CD4-positive, alpha-beta T cell treated with Interleukin-4 for 1 hour (primary cell): ENCODE data around the gene PDE4A.
"Not testable (repeated sequence)": the region's sequence is repeated elsewhere in the genome, so short reads cannot be mapped to it uniquely, and the experiment has no call there.

Experiments used
- DNase-seq, 2 donors: peaks; one replicate each; pipeline ENCODE4 v3.0.0-alpha.2; 2020 to 2022

PDE4A gene

DNA sequence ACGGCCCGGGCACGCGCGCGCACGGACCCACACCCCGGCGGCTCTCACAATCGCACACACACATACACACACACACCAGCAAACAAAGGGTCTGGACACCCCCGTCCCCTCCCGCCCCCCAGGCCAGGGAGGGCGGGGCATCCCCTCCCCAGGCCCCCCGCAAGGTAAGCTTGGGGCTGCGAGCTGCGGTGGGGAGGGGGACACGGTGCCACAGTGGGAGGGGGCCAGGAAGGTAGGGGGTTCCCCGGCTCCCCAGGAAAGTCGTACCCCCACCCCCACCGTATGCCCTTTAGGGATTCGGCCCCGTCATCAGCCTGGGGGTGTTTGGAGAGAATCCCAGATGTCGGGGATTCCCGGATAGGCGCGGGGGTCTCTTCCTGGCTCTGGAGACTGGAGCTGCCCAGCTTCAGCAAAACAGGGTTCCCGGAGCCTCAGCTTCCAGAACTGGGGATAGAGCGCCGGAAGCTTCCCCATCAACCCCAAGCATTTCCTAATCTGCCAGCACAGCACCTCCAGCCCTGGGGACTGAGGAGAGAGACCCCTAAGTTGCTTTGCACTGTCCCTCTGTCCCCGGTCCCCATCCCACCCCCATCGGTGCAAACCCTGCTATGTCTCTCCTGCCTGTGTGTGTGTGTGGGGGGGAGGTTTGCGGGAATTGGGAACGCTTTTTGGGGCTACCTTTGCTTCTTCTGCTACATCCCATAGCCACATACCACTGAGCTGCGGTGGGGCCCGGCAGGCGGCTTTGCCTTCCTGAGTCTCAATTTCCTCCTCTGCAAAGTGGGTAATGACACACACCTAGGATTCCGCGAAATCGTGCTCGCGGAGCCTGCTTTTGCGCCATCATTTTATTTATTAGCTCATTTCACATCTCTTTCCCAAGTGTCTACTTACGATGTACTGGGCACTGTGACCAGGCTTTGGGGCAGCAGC, 15.2 kb upstream of the PDE4A start:
- DNase-seq, result peak; percentile 64 to 67

DNA sequence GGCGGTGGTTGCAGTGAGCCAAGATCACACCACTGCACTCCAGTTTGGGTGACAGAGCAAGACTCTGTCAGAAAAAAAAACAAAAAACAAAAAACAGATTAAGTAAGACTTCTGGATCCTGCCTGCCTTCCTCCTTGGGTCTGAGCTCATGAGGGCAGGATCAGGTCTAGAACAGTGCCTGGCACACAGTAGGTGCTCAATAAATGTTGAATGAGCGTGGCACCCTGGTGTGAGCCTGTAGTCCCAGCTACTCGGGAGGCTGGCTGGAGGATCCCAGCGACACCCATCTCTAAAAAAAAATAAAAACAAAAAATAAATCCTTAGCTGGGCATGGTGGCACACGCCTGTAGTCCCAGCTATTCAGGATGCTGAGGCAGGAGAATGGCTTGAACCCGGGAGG, 14.1 kb upstream of the PDE4A start:
- no peak for DNase-seq

DNA sequence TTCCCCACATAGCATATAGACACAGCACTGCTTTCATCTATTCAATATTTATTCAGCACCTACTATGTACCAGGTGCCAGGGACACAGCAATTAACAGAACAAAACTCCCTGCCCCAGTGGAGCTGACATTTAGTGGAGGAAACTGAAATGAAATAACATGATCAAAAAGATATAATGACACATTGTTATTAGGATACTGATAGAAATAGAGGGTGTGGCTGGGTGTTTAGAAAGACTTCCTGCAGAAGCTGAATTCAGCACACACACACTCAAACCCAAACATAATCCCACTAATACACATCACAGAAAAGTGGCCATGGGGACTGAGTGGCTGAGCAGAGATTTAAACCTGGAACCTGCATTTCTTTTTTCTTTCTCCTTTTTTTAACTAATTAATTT, 13.2 kb upstream of the PDE4A start:
- DNase-seq, result no peak

DNA sequence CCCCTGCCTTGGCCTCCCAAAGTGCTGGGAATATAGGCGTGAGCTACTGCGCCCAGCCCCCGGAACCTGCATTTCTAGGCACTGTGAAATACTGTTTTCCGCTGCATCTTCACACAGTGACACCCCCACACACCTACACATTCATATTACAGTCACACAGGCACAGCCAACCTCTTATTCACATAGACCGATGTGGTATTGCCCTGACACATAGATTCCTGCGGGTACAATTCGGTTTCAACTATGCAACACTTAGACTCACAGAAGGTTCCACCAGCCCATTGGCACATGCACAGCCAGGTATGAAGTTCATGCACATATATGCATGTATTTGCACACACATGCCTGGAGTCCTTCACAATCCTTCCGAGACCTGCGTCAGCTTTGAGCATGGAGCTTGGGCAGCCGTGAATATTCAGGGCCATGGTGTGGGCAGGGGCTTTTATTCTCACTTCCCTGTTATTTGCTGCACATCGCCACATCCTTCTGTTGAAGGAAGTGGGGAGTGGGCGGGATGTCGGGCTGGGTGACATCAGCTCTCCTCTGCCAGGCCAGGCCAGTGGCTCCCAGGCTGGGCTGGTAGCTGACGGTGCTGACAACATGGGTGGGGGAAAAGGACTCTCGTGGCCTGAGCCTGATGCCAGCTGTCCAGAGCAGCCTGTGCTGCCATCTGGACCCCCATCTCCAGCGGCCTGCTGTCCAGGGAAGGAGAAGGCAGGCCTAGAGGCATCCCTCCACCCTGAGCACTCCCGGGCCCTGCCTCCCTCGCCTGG, 11.6 kb upstream of the PDE4A start:
- peak; percentile 82 to 83 for DNase-seq

DNA sequence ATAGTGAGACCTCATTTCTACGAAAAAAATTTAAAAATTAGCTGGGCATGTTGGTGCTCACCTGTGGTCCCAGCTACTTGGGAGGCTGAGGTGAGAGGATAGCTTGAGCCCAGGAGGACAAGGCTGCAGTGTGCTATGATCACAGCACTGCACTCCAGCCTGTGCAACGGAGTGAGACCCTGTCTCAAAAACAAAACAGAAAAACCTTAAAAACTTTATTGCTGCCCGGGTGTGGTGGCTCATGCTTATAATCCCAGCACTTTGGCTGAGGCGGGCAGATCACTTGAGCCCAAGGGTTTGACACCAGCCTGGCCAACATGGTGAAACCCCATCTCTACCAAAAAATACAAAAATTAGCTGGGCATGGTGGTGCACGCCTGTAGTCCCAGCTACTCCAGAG, 9.1 kb upstream of the PDE4A start:
- not testable (repeated sequence) for DNase-seq

DNA sequence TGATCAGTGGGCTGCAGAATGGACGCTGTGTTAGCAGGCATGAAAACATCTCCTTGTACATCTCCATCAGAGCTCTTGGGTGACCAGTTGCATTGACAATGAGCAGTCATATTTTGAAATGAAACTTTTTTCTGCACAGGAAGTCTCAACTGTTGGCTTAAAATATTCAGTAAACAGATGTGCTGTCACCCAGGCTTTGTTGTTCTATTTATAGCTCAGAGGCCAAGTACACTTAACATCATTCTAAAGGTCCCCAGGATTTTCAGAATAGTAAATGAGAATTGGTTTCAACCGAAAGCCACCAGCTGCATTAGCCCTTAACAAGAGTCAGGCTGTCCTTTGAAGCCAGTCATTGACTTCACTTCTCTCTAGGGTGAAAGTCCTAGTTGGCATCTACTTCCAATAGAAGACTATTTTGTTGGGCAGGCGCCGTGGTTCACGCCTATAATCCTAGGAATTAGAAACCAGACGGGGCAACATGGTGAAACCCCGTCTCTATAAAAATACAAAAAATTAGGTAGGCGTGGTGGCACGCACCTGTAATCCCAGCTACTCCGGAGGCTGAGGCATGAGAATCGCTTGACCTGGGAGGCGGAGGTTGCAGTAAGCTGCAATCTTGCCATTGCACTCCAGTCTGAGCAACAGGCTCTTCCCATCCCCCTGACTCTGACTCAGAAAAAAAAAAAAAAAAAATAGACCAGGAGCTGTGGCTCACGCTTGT, 7.9 kb upstream of the PDE4A start:
- peak; percentile 35 to 80 for DNase-seq

DNA sequence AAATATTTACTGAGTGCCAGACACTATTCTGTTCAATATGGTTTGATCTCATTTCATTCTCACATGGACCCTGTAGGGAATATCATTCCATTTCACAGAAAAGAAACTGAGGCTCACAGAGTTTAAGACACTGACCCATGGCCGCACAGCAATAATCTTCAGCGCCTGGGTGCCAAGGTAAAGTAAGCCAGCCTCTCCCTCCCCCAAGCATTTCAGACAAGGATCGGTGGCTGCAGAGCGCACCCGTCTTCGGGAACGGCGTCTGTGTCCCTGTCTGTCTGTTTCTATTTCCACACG, 4.3 kb upstream of the PDE4A start:
- DNase-seq, result no peak

DNA sequence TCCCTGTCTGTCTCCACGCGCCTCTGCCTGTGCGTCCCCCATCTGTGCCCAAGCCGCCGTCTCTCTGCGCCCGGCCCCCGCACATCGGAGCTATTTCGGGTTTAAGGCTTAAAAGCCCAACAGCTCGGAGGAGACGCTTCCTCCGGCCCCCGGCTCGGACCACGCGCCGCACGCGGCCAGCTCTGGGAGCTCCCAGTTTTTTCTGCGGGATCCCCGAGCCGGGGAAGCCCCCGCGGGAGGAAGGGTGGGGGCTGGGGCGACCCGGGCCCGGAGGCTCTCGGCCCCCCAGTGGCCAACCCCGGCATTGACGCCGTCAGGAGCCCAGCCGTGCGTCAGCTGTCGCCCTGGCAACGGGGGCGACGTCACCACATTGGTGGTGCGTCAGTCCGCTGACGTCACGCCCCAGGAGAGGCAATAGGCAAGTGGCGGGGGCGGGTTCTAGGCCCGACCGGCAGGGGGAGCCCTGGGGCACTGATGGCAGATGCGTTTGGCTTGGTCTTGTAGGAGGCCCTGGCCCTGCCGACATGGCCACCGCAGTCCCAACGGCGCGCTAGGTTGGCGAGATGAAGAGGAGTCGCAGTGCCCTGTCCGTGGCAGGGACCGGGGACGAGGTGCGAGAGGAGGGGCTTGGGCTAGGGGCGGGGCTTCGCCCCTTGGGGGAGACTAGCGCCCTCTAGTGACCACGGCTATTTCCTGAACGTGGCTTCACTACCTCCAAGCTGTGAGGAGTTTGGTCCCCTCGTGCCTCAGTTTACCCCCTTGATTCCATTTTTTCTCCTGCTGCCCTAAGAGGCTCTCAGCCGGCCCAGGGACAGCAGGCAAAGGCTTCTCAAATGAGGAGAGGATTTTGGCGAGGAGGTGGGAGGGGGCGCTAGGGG, 3.7 kb upstream of the PDE4A start:
- peak; percentile 95 to 97 for DNase-seq

DNA sequence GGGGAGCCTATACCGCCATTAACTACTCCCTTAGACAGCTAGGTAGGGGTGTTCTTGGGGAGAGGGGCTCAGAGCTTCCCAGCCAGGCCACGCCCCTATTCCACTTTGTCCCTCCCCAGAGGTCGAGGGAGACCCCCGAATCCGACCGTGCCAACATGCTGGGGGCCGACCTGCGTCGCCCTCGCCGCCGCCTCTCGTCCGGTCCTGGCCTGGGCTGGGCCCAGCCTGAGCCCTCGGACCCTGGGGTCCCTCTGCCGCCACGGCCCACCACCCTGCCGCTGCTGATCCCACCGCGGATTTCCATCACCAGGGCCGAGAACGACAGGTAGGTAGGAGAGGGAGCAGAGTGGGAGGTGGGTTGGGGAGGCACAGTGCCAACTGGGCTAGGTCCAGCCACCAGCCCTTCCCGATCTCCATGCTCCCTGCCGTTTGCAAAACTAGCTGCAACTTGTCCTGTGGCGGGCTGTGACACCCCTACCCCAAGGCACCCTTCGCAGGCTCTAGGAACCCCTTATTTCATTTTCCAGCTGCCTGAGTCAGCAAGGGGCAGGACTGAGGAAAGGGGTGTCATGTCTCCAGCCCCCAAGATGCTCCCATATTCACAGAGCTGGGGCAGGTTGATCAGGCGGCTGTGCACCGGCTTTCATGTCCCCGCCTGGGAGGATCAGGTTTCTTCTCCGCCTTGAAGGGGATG, 2.6 kb upstream of the PDE4A start:
- no peak for DNase-seq

DNA sequence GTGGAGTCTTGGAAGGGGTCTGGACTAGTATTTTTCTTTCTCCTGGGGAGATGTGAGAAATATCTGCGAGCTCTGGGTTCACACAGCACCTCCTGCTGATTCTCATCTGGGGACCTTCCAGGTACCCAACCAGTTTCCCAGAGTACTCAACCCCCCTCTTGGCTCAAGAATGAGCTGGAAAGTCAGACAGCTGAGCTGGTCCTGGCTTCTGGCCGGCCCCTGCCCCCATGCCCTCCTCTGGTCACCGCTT, 2.2 kb upstream of the PDE4A start:
- DNase-seq, result no peak

DNA sequence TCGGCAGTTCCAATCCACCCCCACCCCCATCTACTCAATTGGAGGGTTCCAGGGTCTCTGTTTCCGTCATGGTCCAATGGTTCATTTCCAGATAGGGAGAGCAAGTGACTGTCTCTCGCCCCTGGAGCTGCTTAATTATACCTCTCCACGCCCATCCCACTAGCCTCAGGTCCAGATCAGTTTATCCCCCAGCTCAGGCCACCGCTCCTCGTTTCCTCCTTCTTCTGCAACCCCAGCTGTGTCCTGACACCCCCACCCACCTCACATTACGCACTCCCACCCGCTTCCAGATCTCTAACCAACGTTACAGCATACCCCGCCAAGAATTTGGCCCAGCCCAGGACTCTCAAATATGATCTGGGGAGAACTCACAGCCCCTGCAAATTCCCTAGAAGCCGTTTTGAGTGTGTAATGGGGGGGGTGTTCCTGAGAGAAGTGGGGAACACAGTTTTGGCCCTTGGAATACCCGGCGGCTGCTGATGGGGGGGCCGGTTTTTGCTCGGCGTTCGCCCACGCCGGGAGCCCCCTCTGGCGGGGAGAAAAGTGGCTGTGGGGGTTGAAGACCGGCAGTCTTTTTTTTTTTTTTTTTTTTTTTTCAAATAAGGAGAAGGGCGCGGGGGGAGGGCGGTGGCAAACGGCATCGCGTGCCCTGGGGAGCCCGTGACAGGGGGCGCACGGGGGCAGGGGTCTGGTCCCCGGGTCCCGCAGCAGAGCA, 1.7 kb upstream of the PDE4A start:
- DNase-seq, result peak; percentile 30 to 36

DNA sequence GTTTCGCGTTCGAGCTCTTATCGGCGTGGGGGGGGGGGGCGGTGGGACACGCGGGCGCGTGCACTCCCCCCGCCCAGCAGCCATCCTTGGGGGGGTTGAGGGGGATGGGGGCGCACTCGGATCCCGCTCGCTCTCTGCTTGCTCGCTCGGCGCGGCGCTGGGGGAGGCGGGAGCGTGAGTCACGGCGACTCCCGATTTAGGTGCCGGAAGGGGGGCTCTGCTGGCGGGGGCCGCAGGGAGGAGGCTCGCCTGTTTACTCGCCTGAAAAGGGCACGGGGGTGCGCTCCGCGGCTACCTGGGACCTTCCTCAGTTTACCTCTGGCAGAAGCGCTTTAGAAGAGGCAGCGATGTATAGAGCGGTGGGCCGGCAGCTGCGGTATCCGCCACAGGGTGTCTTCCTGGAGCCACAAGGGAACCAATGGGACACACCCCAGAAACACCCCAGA, 1.1 kb upstream of the PDE4A start:
- DNase-seq, result no peak

DNA sequence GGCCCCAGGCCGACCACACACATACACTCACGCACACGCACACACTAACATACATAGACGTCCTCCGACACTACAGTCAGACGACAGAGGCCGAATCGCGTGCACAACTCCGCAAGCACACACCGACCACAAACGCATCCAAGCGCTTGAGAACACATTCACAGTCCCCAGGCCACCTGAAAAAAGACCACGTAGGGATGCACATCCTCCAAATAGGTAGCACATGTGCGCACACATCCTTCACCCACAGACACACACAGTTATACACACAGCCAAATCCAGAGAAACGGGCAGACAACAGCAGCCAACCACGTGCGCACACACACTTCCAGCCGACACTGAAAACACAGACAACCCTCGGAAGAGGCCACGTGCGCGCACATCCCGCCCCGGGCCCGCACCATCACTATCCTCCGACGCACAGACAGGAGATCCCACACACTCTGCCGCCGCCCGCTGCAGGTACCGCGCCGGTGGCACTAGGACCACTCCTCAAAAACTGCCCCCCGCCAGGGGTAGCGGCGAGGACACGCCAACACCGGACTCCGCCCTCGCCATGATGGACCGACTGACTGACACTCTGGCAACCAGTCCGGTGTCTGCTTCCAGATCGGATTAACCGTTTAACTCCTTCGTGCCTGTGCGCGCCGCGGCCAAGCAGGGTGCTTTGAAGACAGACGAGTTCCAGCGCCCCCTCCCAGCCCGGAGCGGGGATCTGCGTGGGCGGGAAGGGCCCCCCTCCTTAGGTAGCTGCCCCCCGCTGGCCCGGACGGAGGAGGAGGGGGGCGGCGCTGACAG, 493 bp upstream of the PDE4A start:
- DNase-seq, result peak; percentile 63 to 70

DNA sequence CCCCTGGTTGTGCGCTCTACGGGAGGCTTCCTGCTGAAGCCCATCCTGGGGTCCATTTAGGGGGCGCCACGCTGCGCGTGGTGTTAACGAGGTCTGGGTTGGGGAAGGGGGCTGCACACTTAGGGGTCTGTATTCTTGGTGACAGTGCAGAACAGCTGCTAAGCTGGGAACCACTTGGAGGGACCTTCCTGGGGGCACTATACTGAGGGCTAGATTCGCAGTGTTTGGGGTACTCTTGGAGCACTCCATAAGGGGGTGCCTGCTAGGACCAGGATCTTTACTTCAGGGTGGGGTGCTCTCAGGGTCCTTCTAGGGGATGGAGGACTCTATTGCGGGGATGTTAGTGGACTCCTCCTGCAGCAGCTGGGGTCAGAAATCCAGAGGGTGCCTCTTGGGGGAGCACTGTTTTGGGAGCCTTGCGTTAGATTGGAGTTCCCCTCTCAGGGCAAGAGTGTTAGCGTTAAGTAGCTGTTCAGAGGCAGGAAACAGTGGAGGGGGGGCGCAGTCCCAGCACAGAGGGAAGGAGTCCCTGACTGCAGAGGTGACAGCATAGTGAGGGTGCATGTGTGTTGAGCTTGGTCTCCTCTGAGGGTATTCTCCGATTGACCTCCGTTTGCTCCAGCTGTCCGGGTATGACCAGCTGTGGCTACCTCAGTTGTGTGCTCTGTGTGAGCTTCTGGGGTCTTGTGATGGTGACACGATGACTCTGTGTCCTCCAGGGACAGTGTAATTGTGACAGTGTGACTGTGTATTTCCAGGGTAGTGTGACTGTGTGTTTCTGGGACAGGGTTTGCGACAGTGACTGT, 1.1 kb downstream of the PDE4A start:
- DNase-seq, result peak in 1 of 2 donors; percentile 48

DNA sequence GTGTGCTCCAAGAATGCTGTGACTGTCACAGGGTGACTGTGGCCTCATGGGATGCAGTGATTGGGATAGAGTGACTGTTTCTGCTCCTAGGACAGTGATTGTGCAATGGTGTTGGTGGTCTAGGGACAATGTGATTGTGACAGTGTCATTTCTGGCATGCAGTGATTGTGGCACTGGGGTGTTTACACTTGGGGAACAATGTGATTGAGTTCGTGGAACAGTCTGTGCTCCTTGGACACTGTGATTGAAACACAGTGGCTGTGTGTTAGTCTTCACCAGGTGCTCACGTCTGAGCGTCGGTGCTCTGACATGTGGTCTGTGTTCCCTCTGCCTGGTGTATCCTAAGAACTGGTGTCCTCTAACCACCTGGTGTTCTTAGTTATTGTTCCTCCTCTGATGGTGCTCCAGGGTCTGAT, 1.7 kb downstream of the PDE4A start:
- peak in 1 of 2 donors; percentile 51 for DNase-seq

DNA sequence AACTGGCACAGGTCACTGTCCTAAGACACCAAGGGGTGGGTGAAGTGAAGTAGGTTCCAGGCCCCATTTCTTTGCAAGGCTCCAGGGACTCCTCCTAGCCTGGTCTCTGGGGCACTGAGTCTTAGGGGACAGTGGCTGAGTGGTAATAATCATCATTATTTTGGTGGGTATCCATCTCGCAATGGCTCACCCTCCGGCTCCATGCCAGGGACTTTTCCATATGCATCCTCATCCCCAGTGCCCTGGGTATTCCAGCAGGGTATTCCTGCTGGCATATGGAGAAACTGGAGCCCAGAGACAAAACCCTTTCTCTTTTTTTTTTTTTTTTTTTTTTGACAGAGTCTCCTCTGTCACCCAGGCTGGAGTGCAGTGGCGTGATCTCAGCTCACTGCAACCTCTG, 2.5 kb downstream of the PDE4A start:
- DNase-seq, result no peak

DNA sequence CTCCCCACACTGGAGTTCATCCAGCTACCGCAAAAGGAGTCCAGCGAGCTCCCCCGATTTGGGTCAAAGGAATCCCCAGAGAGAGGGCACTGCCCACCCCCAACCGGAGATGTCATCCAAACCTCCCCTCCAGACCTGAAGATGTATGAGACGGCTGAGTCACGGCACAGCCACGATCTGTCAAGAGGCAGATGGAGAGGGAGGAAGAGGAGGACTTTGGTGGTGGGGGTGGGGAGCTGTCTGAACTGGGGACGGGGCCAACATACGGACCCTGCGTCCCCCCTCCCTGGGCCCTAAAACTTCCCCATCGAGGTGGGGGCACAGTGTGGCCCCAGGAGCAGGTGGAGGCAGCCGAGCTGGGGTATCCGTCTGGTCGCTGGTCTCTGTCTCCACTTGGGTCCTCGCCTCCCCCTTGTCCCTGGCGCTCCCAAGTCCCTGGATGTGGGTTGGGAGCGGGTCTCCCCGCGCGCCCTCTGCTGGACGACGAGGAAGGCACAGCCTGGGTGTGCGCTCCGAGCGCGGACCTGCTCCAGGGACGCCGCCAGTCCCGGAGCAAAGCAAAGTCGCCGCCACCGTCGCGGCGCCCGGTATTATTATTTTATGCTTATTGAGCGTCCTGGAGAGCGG, 3.8 kb downstream of the PDE4A start:
- peak; percentile 71 to 74 for DNase-seq

DNA sequence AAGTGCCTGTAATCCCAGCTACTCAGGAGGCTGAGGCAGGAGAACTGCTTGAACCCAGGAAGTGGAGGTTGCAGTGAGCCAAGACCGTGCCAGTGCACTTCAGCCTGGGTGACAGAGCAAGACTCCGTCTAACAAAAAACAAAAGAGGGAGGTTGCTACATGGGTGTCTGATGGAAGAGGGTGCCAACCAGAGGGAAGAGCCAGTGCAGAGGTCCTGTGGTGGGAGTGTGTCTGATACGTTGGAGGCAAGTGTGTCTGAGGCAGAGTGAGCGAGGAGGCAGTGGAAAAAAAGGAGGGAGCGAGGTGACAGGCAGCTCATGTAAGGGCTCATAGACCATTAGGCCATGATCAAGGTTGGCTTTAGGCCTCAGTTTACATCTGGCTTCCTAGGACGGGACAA, 6.8 kb downstream of the PDE4A start:
- DNase-seq, result no peak

DNA sequence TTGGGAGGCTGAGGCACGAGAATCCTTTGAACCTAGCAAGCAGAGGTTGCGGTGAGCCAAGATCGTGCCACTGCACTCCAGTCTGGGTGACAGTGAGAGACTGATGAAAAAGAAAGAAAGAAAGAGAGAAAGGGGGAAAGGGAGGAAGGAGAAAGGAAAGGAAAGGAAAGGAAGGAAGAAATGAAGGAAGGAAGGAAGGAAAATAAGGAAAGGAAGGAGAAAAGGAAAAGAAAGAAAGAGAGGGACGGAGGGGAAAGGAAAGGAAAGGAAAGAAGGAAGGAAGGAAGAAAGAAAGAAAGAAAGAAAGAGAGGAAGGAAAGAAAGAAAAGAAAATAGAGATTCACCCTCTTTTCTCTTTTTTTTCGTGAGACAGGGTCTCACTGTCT, 8.7 kb downstream of the PDE4A start:
- no peak for DNase-seq
